OCI-LY1 (cell line): Measurements from ENCODE around the gene BCL2L12.

Experiments
- H2AFZ ChIP-seq: fragments of 200-600 bp; sonication (generic), shearing (Covaris generic); 2 replicates; pipeline ENCODE4 v1.6.0; 2014; ENCODE audit warnings: antibody characterized with exemption, mild to moderate bottlenecking, low read length
- H3F3A ChIP-seq: fragments of 200-600 bp; sonication (generic), shearing (Covaris generic); 2 replicates; pipeline ENCODE4 v1.6.0; 2014; ENCODE audit warnings: mild to moderate bottlenecking, antibody characterized with exemption, low read length, moderate library complexity; ENCODE audit not compliant: insufficient read depth
- H3K27ac ChIP-seq: fragments of 200-600 bp; sonication (generic); 2 replicates; pipeline ENCODE4 v1.5.1; 2014; ENCODE audit warnings: low read length, mixed run types, mild to moderate bottlenecking, low read depth; ENCODE audit not compliant: poor library complexity, severe bottlenecking
- H3K27me3 ChIP-seq: fragments of 200-600 bp; sonication (generic); 2 replicates; pipeline ENCODE4 v1.6.0; 2014; ENCODE audit warnings: antibody characterized with exemption, mild to moderate bottlenecking, low read length, moderate library complexity; ENCODE audit not compliant: insufficient read depth
- H3K36me3 ChIP-seq: fragments of 200-600 bp; sonication (generic); 2 replicates; pipeline ENCODE4 v1.6.1; 2014; ENCODE audit warnings: mild to moderate bottlenecking, antibody characterized with exemption, low read length, moderate library complexity, mixed read lengths; ENCODE audit not compliant: insufficient read depth
- H3K4me1 ChIP-seq: fragments of 200-600 bp; sonication (generic); 2 replicates; pipeline ENCODE4 v1.5.1; 2014; ENCODE audit warnings: mild to moderate bottlenecking, low read length, moderate library complexity; ENCODE audit not compliant: insufficient read depth, severe bottlenecking
- H3K4me2 ChIP-seq: fragments of 200-600 bp; sonication (generic), shearing (Covaris generic); 2 replicates; pipeline ENCODE4 v1.6.1; 2014; ENCODE audit warnings: low read length
- H3K4me3 ChIP-seq: fragments of 200-600 bp; sonication (generic); 2 replicates; pipeline ENCODE4 v1.5.1; 2014; ENCODE audit warnings: low read length, low read depth, mild to moderate bottlenecking, mixed read lengths; ENCODE audit not compliant: poor library complexity, severe bottlenecking
- H3K79me2 ChIP-seq: fragments of 200-600 bp; shearing (Covaris generic); 2 replicates; pipeline ENCODE4 v1.6.1; 2016; ENCODE audit warnings: mixed run types, low read length, mixed read lengths; ENCODE audit not compliant: insufficient read depth
- H3K9ac ChIP-seq: fragments of 200-600 bp; sonication (generic), shearing (Covaris generic); 2 replicates; pipeline ENCODE4 v1.6.1; 2014; ENCODE audit warnings: mild to moderate bottlenecking, low read length, mixed read lengths
- H3K9me2 ChIP-seq: fragments of 200-600 bp; sonication (generic), shearing (Covaris generic); 2 replicates; pipeline ENCODE4 v1.6.1; 2014; ENCODE audit warnings: low read depth, mild to moderate bottlenecking, low read length, mixed read lengths
- H3K9me3 ChIP-seq: fragments of 200-600 bp; shearing (Covaris generic); 2 replicates; pipeline ENCODE4 v1.6.1; 2014; ENCODE audit warnings: low read length, mixed read lengths
- H4K20me1 ChIP-seq: fragments of 200-600 bp; sonication (generic), shearing (Covaris generic); 2 replicates; pipeline ENCODE4 v1.6.0; 2016; ENCODE audit warnings: mild to moderate bottlenecking, low read length; ENCODE audit not compliant: insufficient read depth
- EZH2 ChIP-seq: fragments of 200-600 bp; sonication (generic), shearing (Covaris generic); IDR thresholded peaks from 2 replicates; pipeline ENCODE4 v1.8.0; 2017; ENCODE audit warnings: borderline replicate concordance, mixed run types, mild to moderate bottlenecking, antibody characterized with exemption, low read length, moderate library complexity, mixed read lengths
- TF ChIP-seq, protein P1 (sequence below): fragments of 200-600 bp; sonication (generic), shearing (Covaris generic); IDR thresholded peaks from 2 replicates; pipeline ENCODE4 v1.5.1; 2017; ENCODE audit warnings: mild to moderate bottlenecking, antibody characterized with exemption, low read length, moderate library complexity, mixed read lengths

The BCL2L12 gene

DNA sequence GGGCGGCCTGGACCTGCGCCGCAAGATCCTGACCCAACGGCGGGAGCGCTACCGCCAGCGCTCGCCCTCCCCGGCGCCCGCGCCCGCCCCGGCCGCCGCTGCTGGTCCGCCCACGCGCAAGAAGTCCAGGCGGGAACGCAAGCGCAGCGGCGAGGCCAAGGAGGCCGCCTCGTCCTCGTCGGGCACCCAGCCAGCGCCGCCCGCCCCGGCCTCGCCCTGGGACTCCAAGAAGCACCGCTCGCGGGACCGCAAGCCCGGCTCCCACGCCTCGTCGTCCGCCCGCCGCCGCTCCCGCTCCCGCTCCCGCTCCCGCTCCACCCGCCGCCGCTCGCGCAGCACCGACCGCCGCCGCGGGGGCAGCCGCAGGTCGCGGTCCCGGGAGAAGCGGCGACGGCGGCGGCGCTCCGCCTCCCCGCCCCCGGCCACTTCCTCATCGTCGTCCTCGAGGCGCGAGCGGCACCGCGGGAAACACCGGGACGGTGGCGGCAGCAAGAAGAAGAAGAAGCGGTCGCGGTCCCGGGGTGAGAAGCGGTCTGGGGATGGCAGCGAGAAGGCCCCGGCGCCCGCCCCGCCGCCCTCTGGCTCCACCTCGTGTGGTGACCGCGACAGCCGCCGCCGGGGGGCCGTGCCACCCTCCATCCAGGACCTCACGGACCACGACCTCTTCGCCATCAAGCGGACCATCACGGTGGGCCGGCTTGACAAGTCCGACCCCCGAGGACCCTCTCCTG, 13.7 kb upstream of the BCL2L12 start:
- Histone ChIP-seq H3K9me3 (no peaks in the 10 kb centered on the region), H3K9ac (no peak overlapping the region), H2AFZ (no peak overlapping the region), H3K9me2 (no peaks in the 10 kb centered on the region), H3K27me3 (no peaks in the 10 kb centered on the region), H3K4me1 (no peaks in the 10 kb centered on the region), H3K4me3 (no peak overlapping the region), H3K27ac (no peak overlapping the region), H3F3A (no peaks in the 10 kb centered on the region), H3K79me2 (no peaks in the 10 kb centered on the region), H3K4me2 (no peak overlapping the region), H4K20me1 (no peaks in the 10 kb centered on the region), H3K36me3 (peaks cover 73% of the 10 kb centered on the region)
- no peak for TF ChIP-seq EZH2
- TF ChIP-seq, protein P1, sequence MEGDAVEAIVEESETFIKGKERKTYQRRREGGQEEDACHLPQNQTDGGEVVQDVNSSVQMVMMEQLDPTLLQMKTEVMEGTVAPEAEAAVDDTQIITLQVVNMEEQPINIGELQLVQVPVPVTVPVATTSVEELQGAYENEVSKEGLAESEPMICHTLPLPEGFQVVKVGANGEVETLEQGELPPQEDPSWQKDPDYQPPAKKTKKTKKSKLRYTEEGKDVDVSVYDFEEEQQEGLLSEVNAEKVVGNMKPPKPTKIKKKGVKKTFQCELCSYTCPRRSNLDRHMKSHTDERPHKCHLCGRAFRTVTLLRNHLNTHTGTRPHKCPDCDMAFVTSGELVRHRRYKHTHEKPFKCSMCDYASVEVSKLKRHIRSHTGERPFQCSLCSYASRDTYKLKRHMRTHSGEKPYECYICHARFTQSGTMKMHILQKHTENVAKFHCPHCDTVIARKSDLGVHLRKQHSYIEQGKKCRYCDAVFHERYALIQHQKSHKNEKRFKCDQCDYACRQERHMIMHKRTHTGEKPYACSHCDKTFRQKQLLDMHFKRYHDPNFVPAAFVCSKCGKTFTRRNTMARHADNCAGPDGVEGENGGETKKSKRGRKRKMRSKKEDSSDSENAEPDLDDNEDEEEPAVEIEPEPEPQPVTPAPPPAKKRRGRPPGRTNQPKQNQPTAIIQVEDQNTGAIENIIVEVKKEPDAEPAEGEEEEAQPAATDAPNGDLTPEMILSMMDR = no peak

DNA sequence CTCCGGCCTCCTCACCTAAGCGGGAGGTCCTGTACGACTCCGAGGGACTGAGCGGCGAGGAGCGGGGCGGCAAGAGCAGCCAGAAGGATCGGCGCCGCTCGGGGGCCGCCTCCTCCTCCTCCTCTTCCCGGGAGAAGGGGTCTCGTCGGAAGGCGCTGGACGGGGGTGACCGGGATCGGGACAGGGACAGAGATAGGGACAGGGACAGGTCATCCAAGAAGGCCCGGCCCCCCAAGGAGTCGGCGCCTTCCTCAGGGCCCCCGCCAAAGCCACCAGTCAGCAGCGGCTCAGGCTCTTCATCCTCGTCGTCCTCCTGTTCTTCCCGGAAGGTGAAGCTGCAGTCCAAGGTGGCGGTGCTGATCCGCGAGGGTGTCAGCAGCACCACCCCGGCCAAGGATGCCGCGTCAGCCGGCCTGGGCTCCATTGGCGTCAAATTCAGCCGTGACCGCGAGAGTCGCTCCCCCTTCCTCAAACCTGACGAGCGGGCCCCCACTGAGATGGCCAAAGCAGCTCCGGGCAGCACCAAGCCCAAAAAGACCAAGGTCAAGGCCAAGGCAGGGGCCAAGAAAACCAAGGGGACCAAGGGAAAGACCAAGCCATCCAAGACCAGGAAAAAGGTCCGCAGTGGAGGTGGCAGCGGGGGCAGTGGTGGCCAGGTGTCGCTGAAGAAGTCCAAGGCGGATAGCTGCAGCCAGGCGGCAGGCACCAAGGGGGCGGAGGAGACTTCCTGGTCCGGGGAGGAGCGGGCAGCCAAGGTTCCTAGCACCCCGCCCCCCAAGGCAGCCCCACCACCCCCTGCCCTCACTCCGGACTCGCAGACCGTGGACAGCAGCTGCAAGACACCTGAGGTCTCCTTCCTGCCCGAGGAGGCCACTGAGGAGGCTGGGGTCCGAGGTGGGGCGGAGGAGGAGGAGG, 12.9 kb upstream of the BCL2L12 start:
- Histone ChIP-seq H3K27ac (no peak overlapping the region), H3K27me3 (no peaks in the 10 kb centered on the region), H3K79me2 (no peaks in the 10 kb centered on the region), H4K20me1 (no peaks in the 10 kb centered on the region), H3K9me3 (no peaks in the 10 kb centered on the region), H3K9ac (no peak overlapping the region), H2AFZ (no peak overlapping the region), H3K4me2 (no peak overlapping the region), H3F3A (no peaks in the 10 kb centered on the region), H3K4me3 (no peak overlapping the region), H3K36me3 (peaks cover 74% of the 10 kb centered on the region), H3K4me1 (no peaks in the 10 kb centered on the region), H3K9me2 (no peaks in the 10 kb centered on the region)
- TF ChIP-seq EZH2 = no peak
- TF ChIP-seq, protein P1 = no peak

DNA sequence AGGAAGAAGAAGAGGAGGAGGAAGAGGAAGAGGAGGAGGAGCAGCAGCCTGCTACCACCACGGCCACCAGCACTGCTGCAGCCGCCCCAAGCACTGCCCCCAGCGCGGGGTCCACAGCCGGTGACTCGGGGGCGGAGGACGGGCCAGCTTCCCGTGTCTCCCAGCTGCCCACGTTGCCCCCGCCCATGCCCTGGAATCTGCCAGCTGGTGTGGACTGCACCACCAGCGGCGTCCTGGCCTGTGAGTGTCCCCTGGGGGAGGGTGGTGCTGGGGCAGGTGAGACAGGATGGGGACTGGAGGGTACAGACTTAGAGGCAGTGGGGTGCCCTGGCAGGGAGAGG, 12.3 kb upstream of the BCL2L12 start:
- H2AFZ ChIP-seq = no peak overlapping the region
- no peak overlapping the region for H3K9ac ChIP-seq
- H3K27ac ChIP-seq = no peak overlapping the region
- no peaks in the 10 kb centered on the region for H3K4me1 ChIP-seq
- H3K9me2 ChIP-seq = no peaks in the 10 kb centered on the region
- H3K4me2 ChIP-seq = no peak overlapping the region
- no peaks in the 10 kb centered on the region for H3K9me3 ChIP-seq
- H4K20me1 ChIP-seq = no peaks in the 10 kb centered on the region
- no peaks in the 10 kb centered on the region for H3K79me2 ChIP-seq
- H3K27me3 ChIP-seq = no peaks in the 10 kb centered on the region
- TF ChIP-seq, protein P1 = no peak
- no peak for TF ChIP-seq EZH2
- no peak overlapping the region for H3K4me3 ChIP-seq
- peaks cover 81% of the 10 kb centered on the region for H3K36me3 ChIP-seq
- no peaks in the 10 kb centered on the region for H3F3A ChIP-seq
